ENCODE data around the gene SCN8A. TPM values are rescaled to one million over a fixed set of nuclear protein-coding genes. Genes with fewer than 3 reads are reported as not detected.

SCN8A gene
- polyA plus RNA-seq, 1 experiment: 19.6 TPM

GRCh38 chr12:51620448-51620847, 29.4 kb downstream of the SCN8A start:
- Histone ChIP-seq H3K27me3 (ENCODE audit: control insufficient read depth, insufficient read depth, low read length) (no peaks in the 10 kb centered on the region), H3K36me3 (ENCODE audit: control insufficient read depth, insufficient read depth, low read length) (no peaks in the 10 kb centered on the region), H3K4me3 (ENCODE audit: low read depth, low read length) (no peak overlapping the region)
- POLR2A ChIA-PET: interaction anchor here (0.6 to 0.7 kb wide), 2 partner anchors 13 to 169 kb away, joined by 5 to 8 read pairs; no protein-coding TSS in a partner anchor
- CTCF ChIA-PET: interaction anchor here (0.6 to 1.0 kb wide), 2 partner anchors 59 to 82 kb away, joined by 3 to 4 read pairs; no protein-coding TSS in a partner anchor
- peak; percentile 50 for DNase-seq (ENCODE audit: low read depth)
- TF ChIP-seq CTCF (IDR thresholded peaks at IDR 0.05; ENCODE audit: insufficient read depth, low read depth, low read length): no peak

DNA sequence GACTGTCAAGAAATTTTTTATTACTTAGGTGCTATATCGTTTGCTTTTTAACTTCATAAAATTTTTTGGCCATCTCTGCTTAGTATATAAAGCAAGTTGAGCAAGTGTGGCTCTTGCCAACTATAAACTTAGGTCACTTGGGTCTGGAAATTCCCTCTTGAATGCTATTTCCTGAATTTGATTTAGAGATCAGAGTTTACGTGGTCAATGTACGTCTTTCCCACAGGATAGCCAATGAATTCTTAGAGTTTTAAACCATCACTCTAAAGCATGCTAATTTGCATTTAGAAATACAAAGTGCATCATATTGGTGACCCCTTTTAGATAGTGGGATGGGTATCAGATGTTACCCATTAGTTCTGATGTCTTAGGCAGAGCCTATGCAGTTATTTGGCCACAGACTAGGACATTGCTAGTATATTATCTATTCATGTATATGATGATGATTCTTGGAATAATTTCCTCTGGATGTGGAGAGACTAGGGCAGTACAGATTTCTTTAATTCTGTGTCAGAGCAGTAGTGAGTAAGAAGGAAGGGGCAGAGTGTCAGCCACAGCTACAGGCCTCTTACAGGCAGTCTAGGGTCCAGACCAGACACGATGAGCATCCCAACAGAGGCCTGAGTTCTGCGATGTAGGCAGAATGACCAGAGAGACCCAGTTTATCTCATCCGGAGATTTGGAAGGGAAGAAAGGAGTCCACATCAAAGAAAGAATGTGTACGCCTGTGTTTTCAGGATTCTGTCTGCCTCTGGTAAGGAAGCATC, 30.3 kb downstream of the SCN8A start:
- CTCF ChIA-PET: interaction anchor here (0.6 kb wide), 1 partner anchor 82 kb away, joined by 3 read pairs; no protein-coding TSS in a partner anchor
- Histone ChIP-seq H3K27me3 (ENCODE audit: control insufficient read depth, insufficient read depth, low read length) (no peaks in the 10 kb centered on the region), H3K4me3 (ENCODE audit: low read depth, low read length) (no peak overlapping the region), H3K36me3 (ENCODE audit: control insufficient read depth, insufficient read depth, low read length) (no peaks in the 10 kb centered on the region)
- DNase-seq (ENCODE audit: low read depth): no peak
- POLR2A ChIA-PET: interaction anchor here (0.7 kb wide), 1 partner anchor 12 kb away, joined by 5 read pairs; no protein-coding TSS in a partner anchor
- no peak for TF ChIP-seq CTCF (IDR thresholded peaks at IDR 0.05; ENCODE audit: insufficient read depth, low read depth, low read length)

DNA sequence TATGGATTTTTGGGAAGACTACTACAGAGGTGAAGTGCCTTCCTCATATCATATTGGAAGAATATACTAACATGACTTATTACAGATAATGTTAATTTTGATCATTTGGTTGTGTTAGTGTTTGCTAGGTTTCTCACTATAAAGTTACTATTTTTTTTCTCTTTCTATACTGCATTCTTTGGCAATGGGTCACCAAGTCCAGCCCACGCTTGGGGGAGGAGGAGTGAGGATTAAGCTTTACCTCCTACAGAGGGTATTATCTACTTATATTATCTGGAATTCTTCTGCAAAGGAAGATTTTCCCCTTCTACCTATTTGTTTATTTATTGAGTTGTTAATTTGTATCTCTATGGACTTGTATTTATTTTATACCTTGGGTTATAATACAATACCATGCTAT, 31.5 kb downstream of the SCN8A start:
- ChIA-PET CTCF (no interaction called here), POLR2A (no interaction called here)
- no peaks in the 10 kb centered on the region for H3K27me3 ChIP-seq (ENCODE audit: control insufficient read depth, insufficient read depth, low read length)
- no peak overlapping the region for H3K4me3 ChIP-seq (ENCODE audit: low read depth, low read length)
- TF ChIP-seq CTCF (IDR thresholded peaks at IDR 0.05; ENCODE audit: insufficient read depth, low read depth, low read length): no peak
- no peak for DNase-seq (ENCODE audit: low read depth)
- no peaks in the 10 kb centered on the region for H3K36me3 ChIP-seq (ENCODE audit: control insufficient read depth, insufficient read depth, low read length)

- ChIA-PET CTCF (no interaction called here), POLR2A (no interaction called here)
- no peak for TF ChIP-seq CTCF (IDR thresholded peaks at IDR 0.05; ENCODE audit: insufficient read depth, low read depth, low read length)
- H3K4me3 ChIP-seq (ENCODE audit: low read depth, low read length): no peak overlapping the region
- no peaks in the 10 kb centered on the region for H3K36me3 ChIP-seq (ENCODE audit: control insufficient read depth, insufficient read depth, low read length)
- no peaks in the 10 kb centered on the region for H3K27me3 ChIP-seq (ENCODE audit: control insufficient read depth, insufficient read depth, low read length)
- no peak for DNase-seq (ENCODE audit: low read depth)
Measured at GRCh38 chr12:51625370-51625769, 34.3 kb downstream of the SCN8A start.

DNA sequence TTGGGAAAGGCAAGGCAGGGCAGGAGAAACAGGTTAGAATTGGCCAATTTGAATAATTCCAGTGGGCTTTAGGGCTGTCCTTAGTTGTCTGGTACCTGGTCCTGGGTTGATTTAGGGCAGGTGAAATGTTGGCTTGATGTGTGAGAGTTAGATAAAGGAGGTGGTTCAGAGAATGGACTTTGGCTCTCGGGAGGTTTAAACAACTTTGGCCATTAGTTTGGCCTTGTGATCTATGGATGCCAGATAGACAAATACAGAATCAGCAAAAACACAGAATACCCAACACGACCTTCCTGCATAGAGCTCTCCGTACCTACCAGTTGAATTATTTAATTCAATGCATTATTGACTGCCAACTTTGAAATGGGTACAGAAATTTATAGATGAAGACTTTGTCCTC, 35.1 kb downstream of the SCN8A start:
- POLR2A ChIA-PET: no interaction called here

More for the DNA sequence above, 35.1 kb downstream of the SCN8A start:
- DNase-seq (ENCODE audit: low read depth): no peak
- Histone ChIP-seq H3K27me3 (ENCODE audit: control insufficient read depth, insufficient read depth, low read length) (no peaks in the 10 kb centered on the region), H3K36me3 (ENCODE audit: control insufficient read depth, insufficient read depth, low read length) (no peaks in the 10 kb centered on the region), H3K4me3 (ENCODE audit: low read depth, low read length) (no peak overlapping the region)
- TF ChIP-seq CTCF (IDR thresholded peaks at IDR 0.05; ENCODE audit: insufficient read depth, low read depth, low read length): no peak
- CTCF ChIA-PET: interaction anchor here (1.0 to 1.5 kb wide), 2 partner anchors 10 to 51 kb away, joined by 4 read pairs; no protein-coding TSS in a partner anchor

All from BJ (cell line).